Astrocyte (in vitro differentiated cells and primary cell): ENCODE measurements around the gene MEG3. TPM values are rescaled to one million over a fixed set of nuclear protein-coding genes. Genes with fewer than 3 reads are reported as not detected.

Experiments used
- DNase-seq: peaks from one replicate; pipeline ENCODE4 v3.0.0-alpha.2; 2010; ENCODE audit warnings: low read depth
- FAIRE-seq: peaks from 2 replicates; lab custom pipeline; 2011; peaks lifted over from hg19 to GRCh38; lab: Jason Lieb, UNC
- H2AFZ ChIP-seq: 2 replicates; pipeline ENCODE4 v1.6.0; 2012; ENCODE audit warnings: low read depth, low read length, inconsistent platforms
- H3K27ac ChIP-seq: 2 replicates; pipeline ENCODE4 v1.5.1; 2011; ENCODE audit warnings: low read depth, low read length, inconsistent platforms
- H3K27me3 ChIP-seq: 2 replicates; pipeline ENCODE4 v1.6.0; 2011; ENCODE audit warnings: low read length, inconsistent platforms; ENCODE audit not compliant: insufficient read depth
- H3K36me3 ChIP-seq: 2 replicates; pipeline ENCODE4 v1.5.1; 2011; ENCODE audit warnings: low read length, inconsistent platforms; ENCODE audit not compliant: insufficient read depth
- H3K4me1 ChIP-seq: 2 replicates; pipeline ENCODE4 v1.5.1; 2011; ENCODE audit warnings: low read length, inconsistent platforms; ENCODE audit not compliant: insufficient read depth
- H3K4me2 ChIP-seq: 2 replicates; pipeline ENCODE4 v1.6.0; 2012; ENCODE audit warnings: low read length, inconsistent platforms
- H3K4me3 ChIP-seq: 2 replicates; pipeline ENCODE4 v1.5.1; 2011; ENCODE audit warnings: low read depth, mild to moderate bottlenecking, low read length, inconsistent platforms; ENCODE audit not compliant: insufficient read depth
- H3K79me2 ChIP-seq: 2 replicates; pipeline ENCODE4 v1.6.0; 2012; ENCODE audit warnings: mild to moderate bottlenecking, low read length, inconsistent platforms; ENCODE audit not compliant: insufficient read depth
- H3K9ac ChIP-seq: 2 replicates; pipeline ENCODE4 v1.6.0; 2012; ENCODE audit warnings: mild to moderate bottlenecking, low read length, inconsistent platforms
- H3K9me3 ChIP-seq: 2 replicates; pipeline ENCODE4 v1.5.1; 2012; ENCODE audit warnings: low read depth, mild to moderate bottlenecking, low read length, inconsistent platforms; ENCODE audit not compliant: insufficient read depth
- H4K20me1 ChIP-seq: 2 replicates; pipeline ENCODE4 v1.6.0; 2012; ENCODE audit warnings: low read length, inconsistent platforms; ENCODE audit not compliant: insufficient read depth
- H3K27ac Mint-ChIP-seq: one replicate; pipeline ENCODE4 v1.8.0; 2021; ENCODE audit warnings: mild to moderate bottlenecking, mixed read lengths; ENCODE audit not compliant: unreplicated experiment
- H3K27me3 Mint-ChIP-seq: one replicate; pipeline ENCODE4 v1.8.0; 2021; ENCODE audit warnings: low read depth, mixed read lengths; ENCODE audit not compliant: unreplicated experiment
- H3K36me3 Mint-ChIP-seq: one replicate; pipeline ENCODE4 v1.8.0; 2021; ENCODE audit warnings: low read depth, mixed read lengths; ENCODE audit not compliant: unreplicated experiment
- H3K4me1 Mint-ChIP-seq: one replicate; pipeline ENCODE4 v1.8.0; 2021; ENCODE audit warnings: low read depth, mixed read lengths; ENCODE audit not compliant: unreplicated experiment
- H3K4me3 Mint-ChIP-seq: one replicate; pipeline ENCODE4 v1.8.0; 2021; ENCODE audit warnings: mild to moderate bottlenecking, moderate library complexity, mixed read lengths; ENCODE audit not compliant: unreplicated experiment
- H3K9me3 Mint-ChIP-seq: one replicate; pipeline ENCODE4 v1.8.0; 2021; ENCODE audit warnings: mild to moderate bottlenecking, mixed read lengths; ENCODE audit not compliant: unreplicated experiment
- CTCF ChIP-seq: IDR thresholded peaks from 2 replicates; pipeline ENCODE4 v1.5.1; 2011; ENCODE audit warnings: low read depth, mild to moderate bottlenecking, inconsistent platforms, low read length, moderate library complexity; ENCODE audit not compliant: insufficient read depth
- EZH2 ChIP-seq: IDR thresholded peaks from 2 replicates; pipeline ENCODE4 v1.6.1; 2012; ENCODE audit warnings: mild to moderate bottlenecking, low read length, inconsistent platforms; ENCODE audit not compliant: insufficient read depth
- total RNA-seq: library from RNA; stranded (reverse); gene quantifications from 2 replicates; pipeline ENCODE4 v1.2.1, GENCODE V29; 2021

Gene MEG3
- total RNA-seq, 1 donor from 2014 or later: not detected

GRCh38 chr14:100889641-100890040, 63.7 kb downstream of the MEG3 start:
- TF ChIP-seq EZH2 (no peak), CTCF (no peak)
- peaks cover 14% of the 10 kb centered on the region for H3K79me2 ChIP-seq
- no peak overlapping the region for H3K4me3 Mint-ChIP-seq
- FAIRE-seq (no peak), DNase-seq (no peak)
- H4K20me1 ChIP-seq: peaks cover 85% of the 10 kb centered on the region
- H3K4me1 Mint-ChIP-seq: no peaks in the 10 kb centered on the region
- H3K27ac Mint-ChIP-seq: no peak overlapping the region
- H2AFZ ChIP-seq: no peak overlapping the region
- no peak overlapping the region for H3K9ac ChIP-seq
- no peaks in the 10 kb centered on the region for H3K4me1 ChIP-seq
- peaks cover 3% of the 10 kb centered on the region for H3K9me3 Mint-ChIP-seq
- H3K36me3 ChIP-seq: peaks cover 14% of the 10 kb centered on the region
- H3K36me3 Mint-ChIP-seq: peaks cover 4% of the 10 kb centered on the region
- H3K27ac ChIP-seq: no peak overlapping the region
- H3K27me3 Mint-ChIP-seq: peaks cover 34% of the 10 kb centered on the region
- H3K4me3 ChIP-seq: no peak overlapping the region
- no peaks in the 10 kb centered on the region for H3K27me3 ChIP-seq
- H3K9me3 ChIP-seq: no peaks in the 10 kb centered on the region
- H3K4me2 ChIP-seq: no peak overlapping the region

- no peak overlapping the region for H3K27ac Mint-ChIP-seq
- no peak overlapping the region for H3K27ac ChIP-seq
- H3K27me3 Mint-ChIP-seq: peaks cover 35% of the 10 kb centered on the region
- no peaks in the 10 kb centered on the region for H3K27me3 ChIP-seq
- H3K4me1 Mint-ChIP-seq: no peaks in the 10 kb centered on the region
- peaks cover 85% of the 10 kb centered on the region for H4K20me1 ChIP-seq
- H3K79me2 ChIP-seq: peaks cover 11% of the 10 kb centered on the region
- no peak overlapping the region for H3K9ac ChIP-seq
- peaks cover 4% of the 10 kb centered on the region for H3K36me3 Mint-ChIP-seq
- no peak overlapping the region for H3K4me3 ChIP-seq
- H3K9me3 ChIP-seq: no peaks in the 10 kb centered on the region
- no peaks in the 10 kb centered on the region for H3K4me1 ChIP-seq
- FAIRE-seq: no peak
- no peak for TF ChIP-seq EZH2
- no peak for TF ChIP-seq CTCF
- DNase-seq: no peak
- H3K36me3 ChIP-seq: peaks cover 17% of the 10 kb centered on the region
- H3K4me2 ChIP-seq: no peak overlapping the region
- no peak overlapping the region for H3K4me3 Mint-ChIP-seq
- H3K9me3 Mint-ChIP-seq: peaks cover 3% of the 10 kb centered on the region
- no peak overlapping the region for H2AFZ ChIP-seq
These were observed 64.3 kb downstream of the MEG3 start for GRCh38 chr14:100890061-100890850.

GRCh38 chr14:100891051-100891450, 65.1 kb downstream of the MEG3 start:
- FAIRE-seq (no peak), DNase-seq (no peak)
- H3K9ac ChIP-seq: no peak overlapping the region
- no peaks in the 10 kb centered on the region for H3K27me3 ChIP-seq
- Mint-ChIP-seq H3K4me3 (no peak overlapping the region), H3K4me1 (no peaks in the 10 kb centered on the region), H3K27me3 (peaks cover 31% of the 10 kb centered on the region), H3K9me3 (no peaks in the 10 kb centered on the region), H3K27ac (no peak overlapping the region), H3K36me3 (peaks cover 4% of the 10 kb centered on the region)
- no peaks in the 10 kb centered on the region for H3K4me1 ChIP-seq
- no peak overlapping the region for H3K4me2 ChIP-seq
- peaks cover 12% of the 10 kb centered on the region for H3K79me2 ChIP-seq
- no peak overlapping the region for H3K27ac ChIP-seq
- no peak overlapping the region for H2AFZ ChIP-seq
- no peak for TF ChIP-seq CTCF
- TF ChIP-seq EZH2: no peak
- peaks cover 85% of the 10 kb centered on the region for H4K20me1 ChIP-seq
- no peaks in the 10 kb centered on the region for H3K9me3 ChIP-seq
- H3K4me3 ChIP-seq: no peak overlapping the region
- H3K36me3 ChIP-seq: peaks cover 18% of the 10 kb centered on the region
